SKM-1 treated with dmso at 0.1 percent for 144 hours (cell line): ENCODE measurements around the gene ACSL1.
"Not testable (repeated sequence)": the region's sequence is repeated elsewhere in the genome, so short reads cannot be mapped to it uniquely, and the experiment has no call there.

Source experiments
- DNase-seq: peaks from one replicate; lab custom pipeline; 2025; ENCODE audit not compliant: unreplicated experiment; lab: John Stamatoyannopoulos, UW

ACSL1 gene

DNA sequence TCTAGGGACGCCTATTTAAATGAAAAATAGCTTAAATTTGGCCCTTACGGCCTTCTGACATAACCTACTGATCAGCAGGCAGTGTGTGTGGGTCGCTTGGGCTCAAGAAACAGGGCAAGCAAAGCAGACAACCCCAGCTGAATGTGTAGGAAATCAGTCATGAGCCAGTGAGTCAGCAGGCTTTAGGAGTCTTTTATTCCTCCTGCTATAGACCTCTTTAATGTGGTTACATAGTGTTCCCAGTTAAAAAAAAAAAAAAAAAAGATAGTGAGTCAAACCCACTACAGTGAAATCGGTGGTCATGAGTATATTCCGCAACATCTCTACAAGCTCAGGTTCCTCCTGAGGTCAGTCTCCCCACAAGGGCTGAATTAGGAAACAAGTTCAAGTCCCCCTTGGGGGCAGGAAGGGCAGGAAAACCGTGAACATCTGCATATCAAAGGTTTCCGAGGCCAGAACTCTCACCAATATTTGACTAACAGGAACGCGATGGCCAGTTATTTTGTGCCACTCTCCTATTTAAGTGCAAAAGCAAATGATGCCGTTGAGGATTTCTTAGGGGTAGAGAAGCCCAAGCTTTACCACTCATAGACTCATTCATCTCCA, 32.7 kb downstream of the ACSL1 start:
- peak; percentile 86 for DNase-seq

- DNase-seq: no peak
Measured at GRCh38 chr4:184792334-184792733, 33.4 kb downstream of the ACSL1 start.

DNA sequence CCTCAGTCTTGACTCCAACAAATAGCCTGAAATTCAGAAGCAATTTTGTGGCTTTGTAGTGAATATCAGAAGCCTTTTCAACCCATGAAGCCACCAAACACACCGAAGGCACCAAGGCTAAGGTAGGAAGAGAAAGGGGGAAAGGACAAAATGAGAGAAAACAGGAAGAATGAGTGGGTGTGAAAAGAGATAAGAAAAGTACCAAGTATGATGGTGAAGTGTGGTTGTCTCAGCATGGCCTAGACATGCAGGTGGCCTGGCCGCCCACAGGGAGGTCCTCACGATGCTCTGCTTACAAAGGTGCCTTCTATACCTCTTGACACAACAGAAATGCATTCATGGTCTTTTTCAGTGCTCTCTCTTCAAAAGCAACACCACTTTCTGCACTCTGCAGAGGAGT, 34.9 kb downstream of the ACSL1 start:
- no peak for DNase-seq

DNA sequence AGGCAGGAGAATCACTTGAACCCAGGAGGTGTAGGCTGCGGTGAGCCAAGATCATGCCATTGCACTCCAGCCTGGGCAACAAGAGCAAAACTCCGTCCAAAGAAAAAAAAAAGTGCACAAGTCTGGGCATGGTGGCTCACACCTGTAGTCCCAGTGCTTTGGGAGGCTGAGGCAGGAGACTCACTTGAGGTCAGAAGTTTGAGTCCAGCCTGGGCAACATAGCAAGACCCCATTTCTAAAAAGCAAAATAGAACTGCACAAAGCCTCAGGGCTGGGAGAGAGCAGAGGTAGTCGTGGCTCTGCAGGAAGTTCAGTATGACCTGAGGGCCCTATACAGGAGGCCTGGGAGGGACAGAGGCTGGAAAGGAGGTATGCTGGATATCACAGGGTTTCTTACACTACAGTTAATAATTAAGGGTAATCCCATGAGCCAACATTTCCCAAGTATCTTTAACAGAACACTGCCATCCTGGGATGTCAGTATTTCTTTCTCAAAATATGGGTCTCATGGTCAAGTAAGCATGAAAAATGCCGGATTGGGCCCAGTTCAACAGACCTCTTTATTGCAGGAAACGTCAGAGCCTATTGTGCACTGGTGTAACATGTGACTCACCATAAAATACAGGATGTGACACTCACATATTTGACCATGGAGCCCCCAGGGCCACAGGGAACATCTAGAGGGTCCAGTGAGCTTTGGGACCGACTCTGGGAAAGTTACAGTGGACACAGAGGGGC, 37.8 kb downstream of the ACSL1 start:
- no peak for DNase-seq

- no peak for DNase-seq
Measured at GRCh38 chr4:184785813-184786212, 40.0 kb downstream of the ACSL1 start.

- no peak for DNase-seq
Measured at GRCh38 chr4:184784628-184785257, 41.0 kb downstream of the ACSL1 start.

DNA sequence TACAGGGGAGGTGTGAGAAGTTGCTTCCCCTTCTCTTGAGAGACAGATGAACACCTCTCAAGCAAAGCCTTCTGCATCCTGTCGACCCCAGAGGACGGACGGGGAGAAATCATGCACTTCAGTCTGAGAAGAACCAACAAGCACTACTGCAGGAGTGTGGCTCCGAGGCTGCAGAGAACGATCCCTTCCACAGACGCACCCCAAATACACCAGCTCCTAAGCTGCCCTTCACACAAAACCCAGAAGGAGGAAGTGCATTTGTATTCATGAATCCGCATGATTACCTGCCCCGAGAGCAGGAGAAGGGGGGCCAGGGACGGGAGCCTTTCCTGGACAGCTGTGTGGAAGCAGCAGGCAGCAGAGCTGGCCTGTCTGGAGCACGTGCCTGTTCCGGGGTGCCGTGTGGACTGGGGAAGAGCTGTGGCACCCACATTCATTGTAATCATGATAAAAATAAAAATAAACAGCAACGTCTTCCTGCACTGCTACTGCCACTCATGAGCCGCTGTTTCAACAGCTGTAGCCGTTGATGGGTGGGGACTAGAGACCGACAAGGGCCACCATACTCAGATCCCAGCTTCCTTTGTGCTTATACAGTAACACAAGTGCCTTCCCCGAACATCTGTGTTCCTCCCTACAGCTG, 42.9 kb downstream of the ACSL1 start:
- no peak for DNase-seq

GRCh38 chr4:184779160-184779559, 46.6 kb downstream of the ACSL1 start:
- DNase-seq: not testable (repeated sequence)

GRCh38 chr4:184778325-184778724, 47.4 kb downstream of the ACSL1 start:
- no peak for DNase-seq

DNA sequence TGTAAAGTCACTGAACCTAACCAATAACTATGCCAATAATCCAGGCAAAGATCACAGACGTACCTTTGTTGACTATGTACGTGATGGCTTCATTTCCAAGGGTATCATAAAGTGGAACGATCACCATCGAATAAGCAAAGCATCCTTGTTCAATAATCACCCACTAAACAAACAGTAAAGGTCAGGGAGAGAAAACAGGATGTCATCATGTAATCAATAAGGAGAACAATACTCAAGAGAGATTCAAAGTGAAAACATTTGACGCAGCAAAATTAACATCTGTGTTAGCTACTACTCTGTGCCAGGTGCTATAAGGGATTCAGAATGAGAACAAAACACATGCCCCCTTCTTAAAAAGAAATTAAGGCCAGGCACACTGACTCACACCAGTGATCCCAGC, 48.9 kb downstream of the ACSL1 start:
- DNase-seq: no peak

GRCh38 chr4:184775854-184776555, 49.8 kb downstream of the ACSL1 start:
- DNase-seq: no peak

- DNase-seq: no peak
Measured at GRCh38 chr4:184774152-184774551, 51.6 kb downstream of the ACSL1 start.

- DNase-seq: no peak
Measured at GRCh38 chr4:184771416-184771815, 54.4 kb downstream of the ACSL1 start.

GRCh38 chr4:184769141-184769765, 56.5 kb downstream of the ACSL1 start:
- no peak for DNase-seq

GRCh38 chr4:184768296-184768695, 57.5 kb downstream of the ACSL1 start:
- DNase-seq: no peak

DNA sequence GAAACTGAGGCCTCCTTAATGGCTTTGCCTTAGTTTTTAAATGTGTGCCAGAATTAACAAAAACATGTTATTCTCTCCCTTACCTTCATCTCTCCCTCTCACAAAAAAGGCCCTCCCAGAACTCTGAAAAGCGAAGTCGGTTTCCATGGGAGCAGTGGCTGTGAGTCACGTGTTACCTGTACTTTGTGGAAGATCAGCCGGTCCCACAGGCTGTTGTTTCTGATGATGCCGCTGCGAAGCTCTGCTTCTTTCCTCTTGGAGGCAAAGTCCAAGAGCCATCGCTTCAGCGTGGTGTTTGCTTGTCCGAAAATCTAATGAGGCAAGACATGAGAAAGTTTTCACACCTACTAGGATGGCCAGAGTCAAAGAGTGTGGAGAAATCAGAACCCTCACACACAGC, 59.3 kb downstream of the ACSL1 start:
- no peak for DNase-seq

GRCh38 chr4:184765473-184766340, 60.1 kb downstream of the ACSL1 start:
- DNase-seq: no peak

- no peak for DNase-seq
Measured at GRCh38 chr4:184764601-184765000, 61.2 kb downstream of the ACSL1 start.

- no peak for DNase-seq
Measured at GRCh38 chr4:184763150-184763780, 62.5 kb downstream of the ACSL1 start.
